Fibroblast of mammary gland (primary cell): ENCODE measurements around the gene PSD.

ENCODE experiments used
- DNase-seq: peaks from one replicate; pipeline ENCODE4 v3.0.0-alpha.2; 2010; ENCODE audit warnings: low read depth
- H3K4me3 ChIP-seq: 2 replicates; pipeline ENCODE4 v1.5.1; 2011; ENCODE audit warnings: low read depth, mild to moderate bottlenecking, low read length, moderate library complexity; ENCODE audit not compliant: control insufficient read depth
- CTCF ChIP-seq: conservative IDR thresholded peaks from 2 replicates; pipeline ENCODE4 v1.5.1; 2011; ENCODE audit warnings: low read depth, low read length, inconsistent platforms; ENCODE audit not compliant: control insufficient read depth, insufficient read depth

The PSD gene

GRCh38 chr10:102418622-102419268, at the start of gene PSD:
PSD (minus strand) TSS chr10:102418785; CDS start chr10:102417038, 1,747 bp downstream.
- H3K4me3 ChIP-seq = peak within 1 kb of the TSS; percentile 81
- no peak for DNase-seq
- no peak for TF ChIP-seq CTCF

GRCh38 chr10:102467971-102468438, 49.4 kb upstream of the PSD start:
- TF ChIP-seq CTCF = no peak
- no peak for DNase-seq
- H3K4me3 ChIP-seq = no peak overlapping the region

GRCh38 chr10:102467318-102467717, 48.7 kb upstream of the PSD start:
- no peak for TF ChIP-seq CTCF
- no peak overlapping the region for H3K4me3 ChIP-seq
- no peak for DNase-seq

- no peak for TF ChIP-seq CTCF
- no peak overlapping the region for H3K4me3 ChIP-seq
- DNase-seq = no peak
Measured at GRCh38 chr10:102465466-102465865, 46.9 kb upstream of the PSD start.

- no peak for TF ChIP-seq CTCF
- H3K4me3 ChIP-seq = no peak overlapping the region
- no peak for DNase-seq
Measured at GRCh38 chr10:102463983-102464382, 45.4 kb upstream of the PSD start.

GRCh38 chr10:102462512-102463054, 44.0 kb upstream of the PSD start:
- no peak for TF ChIP-seq CTCF
- DNase-seq = no peak
- H3K4me3 ChIP-seq = no peak overlapping the region
